CD4-positive, alpha-beta memory T cell (primary cell): ENCODE data around the gene PUSL1. TPM values are rescaled to one million over a fixed set of nuclear protein-coding genes. Genes with fewer than 3 reads are reported as not detected.

ENCODE experiments used
- CTCF ChIA-PET: fragments of 350-600 bp; sonication (Branson Sonifier 250); formaldehyde crosslinking; loops from one replicate; lab custom pipeline; 2021; ENCODE audit warnings: inconsistent platforms; ENCODE audit not compliant: partially characterized antibody; lab: Charles Lee
- POLR2A ChIA-PET: fragments of 350-600 bp; sonication (Branson Sonifier 250); formaldehyde crosslinking; loops from one replicate; lab custom pipeline; 2021; ENCODE audit not compliant: partially characterized antibody; lab: Charles Lee
- DNase-seq, 5 donors: peaks; one replicate each; pipeline versions ENCODE4 v3.0.0 to v3.0.0-alpha.2; 2020 to 2022; ENCODE audit warnings: mixed read lengths in 1 of 5
- H3K27ac ChIP-seq: one replicate; pipeline ENCODE4 v1.7.0; 2013; ENCODE audit warnings: low read depth, low read length
- H3K27me3 ChIP-seq: 2 replicates; pipeline ENCODE4 v1.7.0; 2013; ENCODE audit warnings: mild to moderate bottlenecking, low read length, moderate library complexity; ENCODE audit not compliant: insufficient read depth
- H3K36me3 ChIP-seq: 2 replicates; pipeline ENCODE4 v1.7.0; 2013; ENCODE audit warnings: mild to moderate bottlenecking, low read length, moderate library complexity; ENCODE audit not compliant: insufficient read depth
- H3K4me1 ChIP-seq: 2 replicates; pipeline ENCODE4 v1.7.0; 2013; ENCODE audit warnings: mild to moderate bottlenecking, low read length, moderate library complexity; ENCODE audit not compliant: insufficient read depth
- H3K4me3 ChIP-seq, 2 donors: one replicate each; pipeline ENCODE4 v1.7.0; 2013; ENCODE audit warnings: low read length in 2 of 2, mild to moderate bottlenecking in 1 of 2
- H3K9me3 ChIP-seq, 2 donors: one replicate each; pipeline ENCODE4 v1.7.0; 2013; ENCODE audit warnings: low read length in 2 of 2, control low read depth in 1 of 2; ENCODE audit not compliant: control insufficient read depth in 1 of 2
- H3K27ac Mint-ChIP-seq, 7 donors: one replicate each; pipeline ENCODE4 v1.8.0; 2020 to 2021; ENCODE audit warnings: mixed read lengths in 7 of 7, mild to moderate bottlenecking in 6 of 7, inconsistent platforms in 3 of 7, moderate library complexity in 3 of 7
- H3K27me3 Mint-ChIP-seq, 2 donors: one replicate each; pipeline ENCODE4 v1.8.0; 2020 to 2021; ENCODE audit warnings: mixed read lengths in 2 of 2
- H3K36me3 Mint-ChIP-seq, 2 donors: one replicate each; pipeline ENCODE4 v1.8.0; 2020 to 2021; ENCODE audit warnings: mixed read lengths in 2 of 2, inconsistent platforms in 1 of 2, mild to moderate bottlenecking in 1 of 2
- H3K4me1 Mint-ChIP-seq, 4 donors: one replicate each; pipeline ENCODE4 v1.8.0; 2020 to 2021; ENCODE audit warnings: mixed read lengths in 4 of 4, mild to moderate bottlenecking in 1 of 4
- H3K4me3 Mint-ChIP-seq, 8 donors: one replicate each; pipeline ENCODE4 v1.8.0; 2020 to 2021; ENCODE audit warnings: mixed read lengths in 8 of 8, mild to moderate bottlenecking in 7 of 8, moderate library complexity in 6 of 8, inconsistent platforms in 3 of 8
- H3K9me3 Mint-ChIP-seq, 8 donors: one replicate each; pipeline ENCODE4 v1.8.0; 2020 to 2021; ENCODE audit warnings: mixed read lengths in 8 of 8, mild to moderate bottlenecking in 5 of 8, inconsistent platforms in 3 of 8, moderate library complexity in 1 of 8
- intact Hi-C: fragments of 100-400 bp; cut with micrococcal nuclease; formaldehyde crosslinking; loops from one replicate; pipeline ENCODE4 v1.15.1; 2023
- polyA plus RNA-seq, 2 donors: library from polyadenylated mRNA; unstranded; fragments of 300-500 nt; fragmentation: Illumina TruSeq; gene quantifications; one replicate each; pipeline ENCODE4 v1.2.3, GENCODE V29; 2021
- total RNA-seq, 2 experiments: library from RNA; stranded (reverse); gene quantifications; one replicate each; pipeline ENCODE4 v1.2.3, GENCODE V29; 2021

Gene PUSL1
- total and polyA plus RNA-seq, 4 experiments from 2014 or later = 15.4 to 27.9 (median 20.4) TPM

DNA sequence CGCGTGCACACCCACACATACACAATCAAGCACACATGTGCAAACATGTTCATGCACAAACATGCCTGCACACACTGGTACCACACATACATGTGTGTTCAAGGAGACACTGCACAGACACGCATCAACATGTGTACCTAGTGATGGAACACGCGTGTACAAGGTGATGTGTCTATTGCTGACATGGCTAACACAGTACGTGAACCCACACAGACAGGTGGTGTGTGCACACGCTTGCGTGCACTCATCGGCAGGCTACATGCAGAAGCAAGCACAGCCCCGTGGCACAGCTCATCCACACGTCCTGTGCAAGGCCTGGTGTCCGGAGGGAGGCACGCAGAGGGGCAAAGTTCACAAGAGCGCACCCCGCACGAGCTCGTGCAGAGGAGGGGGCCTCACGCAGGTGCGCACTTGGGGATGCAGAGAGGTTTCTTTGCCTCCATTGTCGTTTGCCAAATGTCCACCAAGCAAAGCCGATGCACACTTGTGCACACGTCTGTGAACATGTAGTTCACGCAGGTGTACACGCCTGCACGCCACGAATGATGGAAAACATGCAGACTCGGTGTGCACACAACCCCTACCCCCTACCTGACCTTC, 1.6 kb upstream of the PUSL1 start:
- no peaks in the 10 kb centered on the region for H3K9me3 ChIP-seq
- H3K36me3 ChIP-seq = peaks cover 7% of the 10 kb centered on the region
- intact Hi-C loops = loop anchor here (1.0 kb wide), 1 partner anchor 237 kb away; no protein-coding TSS in a partner anchor
- peak overlapping the region; percentile 33 to 59 for H3K4me3 ChIP-seq
- peak overlapping the region; percentile 72 to 92 (median 90) for H3K27ac Mint-ChIP-seq
- no peak for DNase-seq
- H3K4me1 Mint-ChIP-seq = peaks cover 13 to 29% (median 20%) of the 10 kb centered on the region in 4 donors
- peaks cover 36% of the 10 kb centered on the region for H3K4me1 ChIP-seq
- ChIA-PET CTCF (no interaction called here), POLR2A (interaction anchor here (1.0 kb wide), 1 partner anchor 68 kb away, joined by 4 read pairs; the partner anchor contains the start of gene AURKAIP1)
- H3K9me3 Mint-ChIP-seq = peaks cover 0 to 2% (median 0%) of the 10 kb centered on the region in 8 donors
- peaks cover 0 to 8% of the 10 kb centered on the region in 2 donors for H3K36me3 Mint-ChIP-seq
- H3K27ac ChIP-seq = peak overlapping the region; percentile 54
- no peaks in the 10 kb centered on the region for H3K27me3 ChIP-seq
- H3K27me3 Mint-ChIP-seq = no peaks in the 10 kb centered on the region
- peak overlapping the region; percentile 84 to 92 (median 89) for H3K4me3 Mint-ChIP-seq

DNA sequence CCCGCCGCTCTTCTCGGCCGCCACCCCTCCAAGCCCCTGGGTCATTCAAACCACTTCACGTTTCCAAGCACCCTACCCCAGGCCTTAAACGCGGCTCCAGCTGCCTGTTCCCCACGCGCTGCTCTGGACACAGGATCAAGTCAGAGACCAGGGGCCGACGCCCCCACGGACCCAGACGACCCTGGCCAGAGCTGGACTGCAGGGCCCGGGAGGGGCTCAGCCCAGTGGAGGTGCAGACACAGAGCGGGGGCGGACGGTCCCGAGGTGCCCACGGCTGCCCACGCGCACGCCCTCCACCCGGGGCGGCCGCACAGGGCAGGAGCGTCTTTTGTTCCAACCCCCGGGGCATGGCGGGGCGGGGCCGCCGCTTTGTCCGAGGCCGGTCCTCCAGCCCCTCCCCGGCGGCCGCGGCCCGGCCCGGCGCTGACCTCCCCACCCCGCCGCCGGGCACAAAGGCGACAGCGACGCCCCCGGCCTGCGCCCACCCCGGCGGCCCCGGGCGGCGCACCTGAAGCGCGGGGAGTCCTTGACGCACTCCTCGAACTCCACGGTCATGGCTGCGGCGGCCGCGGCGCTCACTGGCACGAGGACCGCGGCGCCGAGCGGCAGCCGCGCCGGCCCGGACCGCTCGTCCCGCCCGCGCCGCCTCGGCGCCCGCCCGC, 1.0 kb upstream of the PUSL1 start:
- no peaks in the 10 kb centered on the region for H3K9me3 ChIP-seq
- Mint-ChIP-seq H3K9me3 (peaks cover 0 to 2% (median 0%) of the 10 kb centered on the region in 8 donors), H3K4me3 (peak overlapping the region; percentile 84 to 92 (median 89)), H3K4me1 (peaks cover 13 to 29% (median 20%) of the 10 kb centered on the region in 4 donors), H3K27me3 (no peaks in the 10 kb centered on the region), H3K36me3 (peaks cover 0 to 8% of the 10 kb centered on the region in 2 donors), H3K27ac (peak overlapping the region; percentile 66 to 92 (median 90))
- peak in 1 of 5 donors; percentile 28 for DNase-seq
- H3K4me1 ChIP-seq = peaks cover 36% of the 10 kb centered on the region
- peaks cover 7% of the 10 kb centered on the region for H3K36me3 ChIP-seq
- CTCF ChIA-PET = no interaction called here
- H3K27ac ChIP-seq = peak overlapping the region; percentile 54
- no peaks in the 10 kb centered on the region for H3K27me3 ChIP-seq
- intact Hi-C loops = loop anchor here (1.0 kb wide), 1 partner anchor 238 kb away; no protein-coding TSS in a partner anchor
- peak overlapping the region; percentile 33 to 59 for H3K4me3 ChIP-seq
- POLR2A ChIA-PET = interaction anchor here (1.0 kb wide), 1 partner anchor 68 kb away, joined by 4 read pairs; the partner anchor contains the start of gene AURKAIP1

DNA sequence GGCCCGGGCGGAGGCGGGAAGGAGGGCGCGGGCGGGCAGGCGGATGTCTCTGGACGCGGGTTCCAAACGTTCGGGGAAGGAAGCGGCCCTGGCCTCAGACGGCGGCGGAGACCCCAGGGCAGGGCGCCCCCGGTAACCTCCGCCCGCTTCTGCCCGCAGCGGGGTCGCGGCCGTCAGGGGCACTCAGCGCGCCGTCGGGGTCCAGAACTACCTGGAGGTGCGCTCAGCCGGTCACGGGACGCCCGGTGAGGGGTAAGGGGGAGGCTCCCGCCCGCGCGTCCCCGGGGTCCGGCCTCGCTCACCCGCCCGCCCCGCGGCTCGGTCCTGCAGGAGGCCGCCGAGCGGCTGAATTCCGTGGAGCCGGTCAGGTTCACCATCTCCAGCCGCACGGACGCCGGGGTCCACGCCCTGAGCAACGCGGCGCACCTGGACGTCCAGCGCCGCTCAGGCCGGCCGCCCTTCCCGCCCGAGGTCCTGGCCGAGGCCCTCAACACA, 406 bp downstream of the PUSL1 start:
- Histone ChIP-seq H3K27me3 (no peaks in the 10 kb centered on the region), H3K36me3 (peaks cover 18% of the 10 kb centered on the region), H3K4me3 (peak overlapping the region; percentile 29 to 83), H3K4me1 (peaks cover 36% of the 10 kb centered on the region), H3K27ac (peak overlapping the region; percentile 77), H3K9me3 (no peaks in the 10 kb centered on the region)
- ChIA-PET POLR2A (interaction anchor here (1.3 to 3.4 kb wide), 2 partner anchors 17 to 66 kb away, joined by 8 to 14 read pairs; partner anchors contain the start of gene AURKAIP1), CTCF (interaction anchor here (1.6 kb wide), 1 partner anchor 13 kb away, joined by 3 read pairs; no protein-coding TSS in a partner anchor)
- intact Hi-C loops = loop anchor here (1.0 kb wide), 6 partner anchors 15 to 193 kb away; partner anchors contain the start of genes AURKAIP1, B3GALT6, C1orf159 and CPTP
- Mint-ChIP-seq H3K27ac (peak overlapping the region; percentile 87 to 96 (median 90)), H3K4me1 (peaks cover 13 to 29% (median 20%) of the 10 kb centered on the region in 4 donors), H3K27me3 (no peaks in the 10 kb centered on the region), H3K4me3 (peak overlapping the region; percentile 79 to 91 (median 86)), H3K9me3 (peaks cover 0 to 2% (median 0%) of the 10 kb centered on the region in 8 donors), H3K36me3 (peaks cover 0 to 14% of the 10 kb centered on the region in 2 donors)
- no peak for DNase-seq

DNA sequence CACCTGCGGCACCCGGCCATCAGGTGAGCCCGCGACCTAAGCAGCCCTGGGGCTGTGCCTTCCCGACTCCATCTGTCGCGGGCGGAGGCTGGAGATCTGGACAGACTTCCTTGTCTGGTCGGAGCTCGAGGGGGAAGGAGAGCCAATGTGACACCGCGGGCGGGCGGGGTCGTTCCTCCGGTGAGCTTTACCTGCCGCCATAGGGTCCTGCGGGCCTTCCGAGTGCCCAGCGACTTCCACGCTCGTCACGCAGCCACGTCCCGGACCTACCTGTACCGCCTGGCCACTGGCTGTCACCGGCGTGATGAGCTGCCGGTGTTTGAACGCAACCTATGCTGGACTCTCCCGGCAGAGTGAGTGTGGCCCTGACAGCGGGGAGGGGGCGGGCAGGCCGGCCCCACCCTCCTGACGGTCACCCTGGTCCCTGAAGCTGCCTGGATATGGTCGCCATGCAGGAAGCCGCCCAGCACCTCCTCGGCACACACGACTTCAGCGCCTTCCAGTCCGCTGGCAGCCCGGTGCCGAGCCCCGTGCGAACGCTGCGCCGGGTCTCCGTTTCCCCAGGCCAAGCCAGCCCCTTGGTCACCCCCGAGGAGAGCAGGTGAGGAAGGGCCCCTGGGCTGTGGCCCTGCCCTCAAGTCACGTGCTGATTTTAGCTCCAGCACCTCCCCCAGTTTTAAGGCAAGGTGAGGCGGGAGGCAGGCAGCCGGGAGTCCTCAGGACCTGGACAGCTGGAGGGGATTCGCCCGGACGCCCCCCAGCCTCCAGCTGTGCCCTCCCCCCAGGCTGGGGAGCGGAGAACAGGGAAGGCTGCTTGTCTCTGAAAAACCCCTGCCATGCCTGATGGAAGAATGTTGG, 1.1 kb downstream of the PUSL1 start:
- intact Hi-C loops = no loop called here
- Histone ChIP-seq H3K36me3 (peaks cover 24% of the 10 kb centered on the region), H3K4me3 (peak overlapping the region; percentile 29 to 83), H3K9me3 (no peaks in the 10 kb centered on the region), H3K27ac (peak overlapping the region; percentile 77), H3K4me1 (peaks cover 35% of the 10 kb centered on the region), H3K27me3 (no peaks in the 10 kb centered on the region)
- H3K4me3 Mint-ChIP-seq = peak overlapping the region; percentile 43 to 79 (median 73)
- H3K4me1 Mint-ChIP-seq = peaks cover 13 to 29% (median 20%) of the 10 kb centered on the region in 4 donors
- H3K36me3 Mint-ChIP-seq = peaks cover 0 to 15% of the 10 kb centered on the region in 2 donors
- POLR2A ChIA-PET = interaction anchor here (0.8 to 3.4 kb wide), 5 partner anchors 9 to 98 kb away, joined by 3 to 14 read pairs (median 3); partner anchors contain the start of genes AURKAIP1 and MRPL20
- peak overlapping the region in 6 of 7 donors; percentile 35 to 83 (median 60) for H3K27ac Mint-ChIP-seq
- H3K9me3 Mint-ChIP-seq = peaks cover 0 to 2% (median 0%) of the 10 kb centered on the region in 8 donors
- CTCF ChIA-PET = interaction anchor here (1.6 kb wide), 1 partner anchor 14 kb away, joined by 3 read pairs; no protein-coding TSS in a partner anchor
- H3K27me3 Mint-ChIP-seq = no peaks in the 10 kb centered on the region
- DNase-seq = no peak

GRCh38 chr1:1310109-1310385, 1.6 kb downstream of the PUSL1 start:
- peaks cover 11 to 29% (median 20%) of the 10 kb centered on the region in 4 donors for H3K4me1 Mint-ChIP-seq
- CTCF ChIA-PET = interaction anchor here (1.6 kb wide), 1 partner anchor 14 kb away, joined by 3 read pairs; no protein-coding TSS in a partner anchor

DNA sequence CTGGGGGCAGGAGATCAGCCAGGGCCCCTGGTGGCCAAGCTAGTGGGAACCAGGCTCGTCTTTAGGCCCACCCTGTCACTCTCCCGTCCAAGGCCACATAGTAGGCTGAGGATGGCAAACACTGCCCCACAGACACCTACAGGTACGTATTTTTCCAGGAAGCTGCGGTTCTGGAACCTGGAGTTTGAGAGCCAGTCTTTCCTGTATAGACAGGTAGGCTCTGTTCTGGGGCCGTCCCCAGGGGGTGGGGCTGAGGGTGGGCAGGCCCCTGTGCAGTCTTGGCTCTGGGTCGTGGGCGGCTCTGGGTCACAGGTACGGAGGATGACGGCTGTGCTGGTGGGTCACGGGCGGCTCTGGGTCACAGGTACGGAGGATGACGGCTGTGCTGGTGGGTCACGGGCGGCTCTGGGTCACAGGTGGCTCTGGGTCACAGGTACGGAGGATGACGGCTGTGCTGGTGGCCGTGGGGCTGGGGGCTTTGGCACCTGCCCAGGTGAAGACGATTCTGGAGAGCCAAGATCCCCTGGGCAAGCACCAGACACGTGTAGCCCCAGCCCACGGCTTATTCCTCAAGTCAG, 2.2 kb downstream of the PUSL1 start:
- Histone ChIP-seq H3K4me1 (peaks cover 24% of the 10 kb centered on the region), H3K4me3 (no peak overlapping the region), H3K27ac (no peak overlapping the region), H3K27me3 (no peaks in the 10 kb centered on the region), H3K9me3 (no peaks in the 10 kb centered on the region), H3K36me3 (peaks cover 31% of the 10 kb centered on the region)
- ChIA-PET POLR2A (interaction anchor here (1.2 to 3.4 kb wide), 3 partner anchors 15 to 24 kb away, joined by 3 to 14 read pairs (median 3); no protein-coding TSS in a partner anchor), CTCF (interaction anchor here (1.6 kb wide), 1 partner anchor 15 kb away, joined by 3 read pairs; no protein-coding TSS in a partner anchor)
- DNase-seq = no peak
- peaks cover 10 to 24% (median 20%) of the 10 kb centered on the region in 4 donors for H3K4me1 Mint-ChIP-seq
- peaks cover 0 to 18% of the 10 kb centered on the region in 2 donors for H3K36me3 Mint-ChIP-seq
- no peaks in the 10 kb centered on the region for H3K27me3 Mint-ChIP-seq
- H3K4me3 Mint-ChIP-seq = peak overlapping the region in 5 of 8 donors; percentile 27 to 74 (median 35)
- intact Hi-C loops = no loop called here
- H3K9me3 Mint-ChIP-seq = peaks cover 0 to 2% (median 0%) of the 10 kb centered on the region in 8 donors
- peak overlapping the region in 5 of 7 donors; percentile 17 to 86 (median 59) for H3K27ac Mint-ChIP-seq

More at GRCh38 chr1:1310109-1310385, 1.6 kb downstream of the PUSL1 start:
- Histone ChIP-seq H3K27me3 (no peaks in the 10 kb centered on the region), H3K4me3 (no peak overlapping the region), H3K36me3 (peaks cover 30% of the 10 kb centered on the region), H3K27ac (no peak overlapping the region), H3K9me3 (no peaks in the 10 kb centered on the region), H3K4me1 (peaks cover 29% of the 10 kb centered on the region)
- intact Hi-C loops = no loop called here
- Mint-ChIP-seq H3K4me3 (peak overlapping the region in 5 of 8 donors; percentile 10 to 79 (median 35)), H3K27me3 (no peaks in the 10 kb centered on the region), H3K27ac (peak overlapping the region in 2 of 7 donors; percentile 18 to 68), H3K9me3 (peaks cover 0 to 2% (median 0%) of the 10 kb centered on the region in 8 donors), H3K36me3 (peaks cover 0 to 18% of the 10 kb centered on the region in 2 donors)
- no peak for DNase-seq
- POLR2A ChIA-PET = interaction anchor here (0.8 to 3.4 kb wide), 5 partner anchors 10 to 97 kb away, joined by 3 to 14 read pairs (median 3); partner anchors contain the start of genes AURKAIP1 and MRPL20
